ENCODE measurements around the gene HTR3D. TPM values are rescaled to one million over a fixed set of nuclear protein-coding genes. Genes with fewer than 3 reads are reported as not detected.
"Not testable (repeated sequence)": the region's sequence is repeated elsewhere in the genome, so short reads cannot be mapped to it uniquely, and the experiment has no call there.

HTR3D gene
- total and polyA plus RNA-seq, 12 donors: not detected

DNA sequence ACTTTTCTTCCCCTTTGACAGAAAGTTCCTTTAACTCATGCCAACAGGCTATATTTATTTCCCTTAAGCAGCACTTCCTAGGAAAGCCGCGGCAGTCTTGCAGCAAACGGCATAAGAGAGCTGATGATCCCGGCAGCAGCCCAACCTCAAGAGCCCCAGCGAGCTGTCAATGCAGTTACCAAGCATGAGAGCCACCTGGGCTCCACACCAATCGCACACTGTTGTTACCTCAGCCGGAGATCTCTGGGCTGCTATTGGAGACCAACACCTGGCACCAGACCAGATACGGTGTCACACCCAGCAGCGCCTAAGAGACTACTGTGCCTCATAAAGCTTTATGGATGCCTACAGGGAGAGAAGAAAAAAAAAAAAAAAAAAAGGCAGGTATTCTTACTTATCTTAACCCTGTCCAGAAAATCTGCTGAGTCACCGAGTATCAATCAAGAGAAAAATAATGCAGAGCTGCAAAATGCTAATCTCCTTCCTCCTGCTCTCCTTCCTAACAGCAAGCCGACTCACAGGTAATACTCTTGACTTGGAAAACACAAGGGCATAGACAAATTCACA, 25.5 kb upstream of the HTR3D start:
- peak; percentile 63 to 95 (median 81) for DNase-seq
- WGBS, 4 donors: 11 to 25% (median 14%) methylated on average over 10 to 11 of the region's 11 CpGs
- H3K27ac ChIP-seq: peak overlapping the region in 2 of 5 donors; percentile 31 to 59
- no peaks in the 10 kb centered on the region for H3K27me3 ChIP-seq
- H3K4me1 ChIP-seq (replicated peaks in 1 of 2): peaks cover 0 to 40% of the 10 kb centered on the region in 2 donors
- no peaks in the 10 kb centered on the region for H3K9me3 ChIP-seq (replicated peaks in 1 of 3)
- TF ChIP-seq POLR2A (IDR thresholded peaks at IDR 0.05): no peak
- TF ChIP-seq, protein P1, sequence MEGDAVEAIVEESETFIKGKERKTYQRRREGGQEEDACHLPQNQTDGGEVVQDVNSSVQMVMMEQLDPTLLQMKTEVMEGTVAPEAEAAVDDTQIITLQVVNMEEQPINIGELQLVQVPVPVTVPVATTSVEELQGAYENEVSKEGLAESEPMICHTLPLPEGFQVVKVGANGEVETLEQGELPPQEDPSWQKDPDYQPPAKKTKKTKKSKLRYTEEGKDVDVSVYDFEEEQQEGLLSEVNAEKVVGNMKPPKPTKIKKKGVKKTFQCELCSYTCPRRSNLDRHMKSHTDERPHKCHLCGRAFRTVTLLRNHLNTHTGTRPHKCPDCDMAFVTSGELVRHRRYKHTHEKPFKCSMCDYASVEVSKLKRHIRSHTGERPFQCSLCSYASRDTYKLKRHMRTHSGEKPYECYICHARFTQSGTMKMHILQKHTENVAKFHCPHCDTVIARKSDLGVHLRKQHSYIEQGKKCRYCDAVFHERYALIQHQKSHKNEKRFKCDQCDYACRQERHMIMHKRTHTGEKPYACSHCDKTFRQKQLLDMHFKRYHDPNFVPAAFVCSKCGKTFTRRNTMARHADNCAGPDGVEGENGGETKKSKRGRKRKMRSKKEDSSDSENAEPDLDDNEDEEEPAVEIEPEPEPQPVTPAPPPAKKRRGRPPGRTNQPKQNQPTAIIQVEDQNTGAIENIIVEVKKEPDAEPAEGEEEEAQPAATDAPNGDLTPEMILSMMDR (IDR thresholded peaks at IDR 0.05): no peak
- H3K4me3 ChIP-seq: no peak overlapping the region
- no peaks in the 10 kb centered on the region for H3K36me3 ChIP-seq (replicated peaks in 1 of 2)
- intact Hi-C loops (cut with DNase I): no loop called here

GRCh38 chr3:184007143-184007813, 24.3 kb upstream of the HTR3D start:
- intact Hi-C loops (cut with DNase I); H3K4me3 ChIP-seq; DNase-seq; H3K36me3 ChIP-seq (replicated peaks in 1 of 2); H3K9me3 ChIP-seq (replicated peaks in 1 of 3); H3K27me3 ChIP-seq: not testable (repeated sequence)
- H3K27ac ChIP-seq: peak overlapping the region in 2 of 5 donors; percentile 42 to 59
- peaks cover 0 to 32% of the 10 kb centered on the region in 2 donors for H3K4me1 ChIP-seq (replicated peaks in 1 of 2)
- 83 to 90% (median 87%) methylated on average over 10 to 11 of the region's 11 CpGs for WGBS, 4 donors

- 59 to 83% (median 72%) methylated on average over 3 of the region's 3 CpGs for WGBS, 4 donors
- DNase-seq: no peak
- TF ChIP-seq, protein P1 (IDR thresholded peaks at IDR 0.05): no peak
- no peak for TF ChIP-seq POLR2A (IDR thresholded peaks at IDR 0.05)
- Histone ChIP-seq H3K27me3 (no peaks in the 10 kb centered on the region), H3K36me3 (replicated peaks in 1 of 2) (no peaks in the 10 kb centered on the region), H3K4me1 (replicated peaks in 1 of 2) (peaks cover 0 to 32% of the 10 kb centered on the region in 2 donors), H3K27ac (peak overlapping the region in 1 of 5 donors; percentile 59), H3K4me3 (no peak overlapping the region), H3K9me3 (replicated peaks in 1 of 3) (no peaks in the 10 kb centered on the region)
- intact Hi-C loops (cut with DNase I): no loop called here
These were observed 23.4 kb upstream of the HTR3D start for GRCh38 chr3:184008161-184008560.

GRCh38 chr3:184011230-184011876, 20.2 kb upstream of the HTR3D start:
- peaks cover 0 to 9% of the 10 kb centered on the region in 2 donors for H3K36me3 ChIP-seq (replicated peaks in 1 of 2)
- intact Hi-C loops (cut with DNase I): loop anchor here in 1 of 2 donors (10.0 kb wide), 1 partner anchor 123 kb away; the partner anchor contains the start of gene EIF2B5

More at GRCh38 chr3:184011230-184011876, 20.2 kb upstream of the HTR3D start:
- Histone ChIP-seq H3K27me3 (no peaks in the 10 kb centered on the region), H3K9me3 (replicated peaks in 1 of 3) (no peaks in the 10 kb centered on the region), H3K4me3 (no peak overlapping the region), H3K27ac (no peak overlapping the region), H3K4me1 (replicated peaks in 1 of 2) (peaks cover 8 to 35% of the 10 kb centered on the region in 2 donors)
- WGBS, 4 donors: 60 to 97% (median 81%) methylated on average over 4 of the region's 4 CpGs
- TF ChIP-seq POLR2A (IDR thresholded peaks at IDR 0.05): no peak
- TF ChIP-seq, protein P1 (IDR thresholded peaks at IDR 0.05): no peak
- DNase-seq: no peak

Data from adrenal gland (tissue), 12 donors.